RWPE1 (cell line): Measurements from ENCODE around the gene PSMA7.

Source experiments
- CTCF ChIA-PET: fragments of 350-600 bp; sonication (Branson Sonifier 250); formaldehyde crosslinking; extraction: SDS; loops from one replicate; lab custom pipeline; 2021; lab: Yijun Ruan, JAX
- POLR2A ChIA-PET: fragments of 400-600 bp; formaldehyde crosslinking; extraction: SDS; loops from one replicate; lab custom pipeline; 2020; ENCODE audit warnings: antibody characterized with exemption; ENCODE audit not compliant: low non-redundant PET; lab: Yijun Ruan, JAX
- DNase-seq: peaks from one replicate; pipeline ENCODE4 v3.0.0; 2012; ENCODE audit warnings: low spot score
- H3K27ac ChIP-seq: fragments of 450-650 bp; 2 replicates; pipeline ENCODE4 v1.5.1; 2017
- CTCF ChIP-seq: fragments of 450-650 bp; conservative IDR thresholded peaks from 2 replicates; pipeline ENCODE4 v1.5.1; 2017; ENCODE audit warnings: low read depth, mild to moderate bottlenecking

The PSMA7 gene

GRCh38 chr20:62112368-62112767 is 30.8 kb downstream of the PSMA7 start:
- ChIA-PET POLR2A (no interaction called here), CTCF (no interaction called here)
- no peak overlapping the region for H3K27ac ChIP-seq
- TF ChIP-seq CTCF = no peak
- no peak for DNase-seq

GRCh38 chr20:62111148-62111547 is 32.0 kb downstream of the PSMA7 start:
- POLR2A ChIA-PET = no interaction called here

GRCh38 chr20:62105592-62105991 is 37.6 kb downstream of the PSMA7 start:
- no peak for DNase-seq
- no peak for TF ChIP-seq CTCF
- CTCF ChIA-PET = interaction anchor here (0.7 kb wide), 1 partner anchor 89 kb away, joined by 5 read pairs; no protein-coding TSS in a partner anchor
- no peak overlapping the region for H3K27ac ChIP-seq
- POLR2A ChIA-PET = no interaction called here

More at GRCh38 chr20:62111148-62111547, 32.0 kb downstream of the PSMA7 start:
- no peak for TF ChIP-seq CTCF
- DNase-seq = no peak
- CTCF ChIA-PET = interaction anchor here (0.6 kb wide), 1 partner anchor 144 kb away, joined by 3 read pairs; no protein-coding TSS in a partner anchor
- no peak overlapping the region for H3K27ac ChIP-seq

GRCh38 chr20:62104791-62105345 is 38.3 kb downstream of the PSMA7 start:
- no peak for DNase-seq
- no peak for TF ChIP-seq CTCF
- ChIA-PET POLR2A (no interaction called here), CTCF (interaction anchor here (1.6 kb wide), 1 partner anchor 16 kb away, joined by 6 read pairs; no protein-coding TSS in a partner anchor)
- H3K27ac ChIP-seq = no peak overlapping the region

GRCh38 chr20:62104234-62104789 is 38.9 kb downstream of the PSMA7 start:
- POLR2A ChIA-PET = no interaction called here
- TF ChIP-seq CTCF = no peak

GRCh38 chr20:62103508-62104233 is 39.5 kb downstream of the PSMA7 start:
- ChIA-PET POLR2A (no interaction called here), CTCF (interaction anchor here (0.6 to 1.6 kb wide), 3 partner anchors 15 to 396 kb away, joined by 3 to 6 read pairs (median 3); no protein-coding TSS in a partner anchor)
- TF ChIP-seq CTCF = no peak
- no peak for DNase-seq
- H3K27ac ChIP-seq = no peak overlapping the region

More at GRCh38 chr20:62104234-62104789, 38.9 kb downstream of the PSMA7 start:
- no peak overlapping the region for H3K27ac ChIP-seq
- DNase-seq = no peak
- CTCF ChIA-PET = interaction anchor here (1.6 kb wide), 1 partner anchor 15 kb away, joined by 6 read pairs; no protein-coding TSS in a partner anchor
